Ureter (tissue), 1 donor: ENCODE measurements around the gene STX5. TPM values are rescaled to one million over a fixed set of nuclear protein-coding genes. Genes with fewer than 3 reads are reported as not detected.
A peak's percentile ranks its signal among the peaks of the same experiment; 100 is the strongest.
"Not testable (repeated sequence)": the region's sequence is repeated elsewhere in the genome, so short reads cannot be mapped to it uniquely, and the experiment has no call there.

ENCODE experiments used
- DNase-seq: peaks from one replicate; pipeline ENCODE4 v3.0.0-alpha.2; 2020; ENCODE audit warnings: low spot score
- total RNA-seq: library from RNA; stranded (reverse); gene quantifications from one replicate; pipeline ENCODE4 v1.2.4, GENCODE V29; 2023
- donor health status: DM: yes; HTN: yes; CAD: no.

Gene STX5
- total RNA-seq, 1 donor from 2014 or later, result 30.1 TPM

- peak; percentile 91 for DNase-seq
These were observed 45.4 kb downstream of the STX5 start for GRCh38 chr11:62786318-62787004.

GRCh38 chr11:62782753-62783152 is 49.1 kb downstream of the STX5 start:
- no peak for DNase-seq

GRCh38 chr11:62778441-62778840 is 53.4 kb downstream of the STX5 start:
- no peak for DNase-seq

- no peak for DNase-seq
These were observed 54.5 kb downstream of the STX5 start for GRCh38 chr11:62777389-62777788.

GRCh38 chr11:62775646-62776045 is 56.2 kb downstream of the STX5 start:
- no peak for DNase-seq

- no peak for DNase-seq
These were observed 57.4 kb downstream of the STX5 start for GRCh38 chr11:62774407-62774806.

- peak; percentile 98 for DNase-seq
These were observed 60.5 kb downstream of the STX5 start, which contains the start of gene TAF6L for GRCh38 chr11:62771144-62772021. Gene TAF6L (plus strand): TSS chr11:62771396. CDS start chr11:62775784, 4,388 bp downstream.

GRCh38 chr11:62770778-62771143 is 61.1 kb downstream of the STX5 start:
- no peak for DNase-seq

- DNase-seq, result not testable (repeated sequence)
These were observed 71.0 kb downstream of the STX5 start for GRCh38 chr11:62760867-62761227.

GRCh38 chr11:62757846-62758788 is 73.7 kb downstream of the STX5 start:
- no peak for DNase-seq

Other genes with a start within 250 kb of the STX5 start
- gene TUT1, start 240.5 kb downstream of the STX5 start, total RNA-seq, result 30.4 TPM
- 128 TPM for gene MTA2, start 230.2 kb downstream of the STX5 start, total RNA-seq
- gene EML3, start 219.3 kb downstream of the STX5 start, total RNA-seq, result 83.2 TPM
- 5.4 TPM for gene ROM1, start 218.8 kb downstream of the STX5 start, total RNA-seq
- 50.7 TPM for gene B3GAT3, start 210.1 kb downstream of the STX5 start, total RNA-seq
- 271 TPM for gene GANAB, start 185.4 kb downstream of the STX5 start, total RNA-seq
- gene INTS5, start 178.7 kb downstream of the STX5 start, total RNA-seq, result 19.2 TPM
- gene C11orf98, start 166.8 kb downstream of the STX5 start, total RNA-seq, result 52.6 TPM
- 20.7 TPM for gene CSKMT, start 166.7 kb downstream of the STX5 start, total RNA-seq
- gene UQCC3, start 160.4 kb downstream of the STX5 start, total RNA-seq, result 6.6 TPM
- gene LBHD1, start 159.8 kb downstream of the STX5 start, total RNA-seq, result 9.8 TPM
- 90.5 TPM for gene UBXN1, start 153.0 kb downstream of the STX5 start, total RNA-seq
- 5.0 TPM for gene LRRN4CL, start 142.5 kb downstream of the STX5 start, total RNA-seq
- gene BSCL2, start 124.6 kb downstream of the STX5 start, total RNA-seq, result 55.9 TPM
- not detected for gene GNG3, start 124.4 kb downstream of the STX5 start, total RNA-seq
- gene HNRNPUL2, start 104.6 kb downstream of the STX5 start, total RNA-seq, result 50.4 TPM
- gene TTC9C, start 103.6 kb downstream of the STX5 start, total RNA-seq, result 36.7 TPM
- gene ZBTB3, start 77.9 kb downstream of the STX5 start, total RNA-seq, result 16.0 TPM
- gene POLR2G, start 70.5 kb downstream of the STX5 start, total RNA-seq, result 76.6 TPM
- 22.1 TPM for gene TAF6L, start 60.7 kb downstream of the STX5 start, total RNA-seq
- gene TMEM179B, start 44.6 kb downstream of the STX5 start, total RNA-seq, result 63.9 TPM
- 18.4 TPM for gene TMEM223, start 40.0 kb downstream of the STX5 start, total RNA-seq
- 94.6 TPM for gene NXF1, start 26.6 kb downstream of the STX5 start, total RNA-seq
- not detected for gene TEX54, start 790 bp upstream of the STX5 start, total RNA-seq
- 58.8 TPM for gene WDR74, start 7.5 kb upstream of the STX5 start, total RNA-seq
- gene SLC3A2, start 48.8 kb upstream of the STX5 start, total RNA-seq, result 245 TPM
- not detected for gene CHRM1, start 89.3 kb upstream of the STX5 start, total RNA-seq
- not detected for gene SLC22A6, start 152.9 kb upstream of the STX5 start, total RNA-seq
- gene SLC22A8, start 183.8 kb upstream of the STX5 start, total RNA-seq, result not detected